Colon (tissue), 2 donors: ENCODE data around the gene POLG2.
"Not testable (repeated sequence)": the region's sequence is repeated elsewhere in the genome, so short reads cannot be mapped to it uniquely, and the experiment has no call there.

Experiments
- FAIRE-seq: peaks from 2 replicates; lab custom pipeline; 2012; peaks lifted over from hg19 to GRCh38; lab: Jason Lieb, UNC
- donor health status: control.
- donor health status: control.

Gene POLG2

GRCh38 chr17:64505340-64506200, 8.7 kb upstream of the POLG2 start:
- FAIRE-seq = no peak

DNA sequence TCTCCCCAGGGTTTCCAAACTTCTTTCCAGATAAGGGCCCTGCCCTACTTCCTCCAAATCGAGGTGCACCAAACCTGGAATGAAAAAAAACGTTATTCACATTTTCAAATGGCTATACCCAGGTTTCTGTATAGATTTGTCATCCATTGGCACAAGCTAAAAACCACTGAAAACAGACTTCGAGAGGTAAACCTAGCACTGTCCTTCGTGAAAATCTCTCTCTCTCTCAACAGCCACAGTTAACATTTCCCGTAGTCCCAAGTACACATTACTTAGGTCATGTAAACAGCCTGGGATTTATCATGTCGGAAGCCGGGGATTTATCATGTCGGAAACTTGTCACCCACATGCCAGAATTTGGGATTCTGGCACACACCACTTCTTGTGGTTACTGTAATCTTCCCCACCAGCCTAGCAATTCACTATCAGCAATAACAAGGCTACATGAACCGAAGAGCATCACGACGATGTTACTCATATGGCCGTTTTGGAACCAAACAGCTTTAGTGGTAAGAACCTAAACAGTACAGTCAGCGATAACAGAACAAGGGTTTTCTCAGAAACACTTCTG, 8.0 kb upstream of the POLG2 start:
- FAIRE-seq = no peak

- no peak for FAIRE-seq
Observed at GRCh38 chr17:64503821-64504768, 7.2 kb upstream of the POLG2 start.

DNA sequence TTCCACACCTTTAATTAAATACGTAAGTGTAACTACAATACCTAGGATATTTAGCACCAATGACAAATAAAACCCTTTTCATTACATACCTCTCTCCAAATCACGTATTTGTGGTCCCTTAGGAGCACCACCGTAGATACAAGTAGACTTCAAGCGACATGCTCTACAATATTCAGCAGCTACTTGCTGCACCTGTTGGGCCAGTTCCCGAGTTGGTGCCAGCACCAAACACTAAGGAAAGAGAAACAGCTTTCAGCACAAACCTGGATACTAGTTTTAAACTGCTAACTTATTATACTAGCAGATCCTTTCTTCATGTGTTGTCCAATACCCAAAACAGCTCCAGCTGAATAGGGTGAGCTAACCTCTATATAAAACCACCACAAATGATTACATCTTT, 6.5 kb upstream of the POLG2 start:
- FAIRE-seq = no peak

GRCh38 chr17:64502809-64503208, 6.0 kb upstream of the POLG2 start:
- FAIRE-seq = no peak

GRCh38 chr17:64502021-64502420, 5.2 kb upstream of the POLG2 start:
- FAIRE-seq = no peak

DNA sequence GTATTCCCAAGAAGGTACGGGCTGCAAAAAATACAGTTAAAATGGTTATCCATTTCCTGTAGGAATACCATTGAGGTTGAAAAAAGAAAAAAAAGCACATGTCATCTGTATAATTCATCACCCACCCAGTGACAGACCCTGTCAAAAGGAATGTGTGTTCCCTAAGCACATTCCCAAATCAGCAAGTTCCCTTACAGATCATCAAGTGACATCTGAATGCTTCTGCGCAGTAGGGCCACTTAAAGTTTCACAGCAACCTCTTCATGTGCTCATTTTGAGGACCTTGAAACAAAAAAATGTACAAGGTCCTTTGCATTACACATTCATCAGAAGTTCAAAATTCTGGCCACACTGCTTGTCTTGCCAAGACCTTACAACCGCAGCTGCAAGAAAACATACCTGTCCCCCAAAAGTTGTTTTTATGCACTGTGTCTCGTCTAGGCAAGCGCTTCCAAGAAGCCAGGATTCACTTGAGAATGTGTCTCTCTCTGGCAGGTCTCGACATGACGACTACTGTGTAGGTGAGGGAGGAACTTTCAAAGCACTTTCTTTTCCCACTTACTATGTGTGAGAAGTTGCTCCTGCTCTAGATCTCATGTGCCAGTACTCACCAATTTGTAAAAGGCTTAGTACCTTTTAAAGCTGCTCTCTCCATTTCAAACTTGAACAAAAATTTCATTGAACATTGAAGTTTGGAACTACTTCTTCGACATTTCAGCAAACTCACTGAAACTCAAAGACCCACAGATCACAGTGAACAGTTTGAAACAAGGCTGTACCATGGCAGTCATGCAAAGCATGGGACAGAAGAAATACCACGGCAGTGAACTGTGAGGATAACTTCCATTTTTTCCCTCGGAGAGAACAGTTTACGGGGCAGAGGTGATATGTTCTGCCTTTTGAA, 4.3 kb upstream of the POLG2 start:
- no peak for FAIRE-seq

GRCh38 chr17:64500487-64500859, 3.6 kb upstream of the POLG2 start:
- no peak for FAIRE-seq

GRCh38 chr17:64499805-64500486, 3.1 kb upstream of the POLG2 start:
- no peak for FAIRE-seq

GRCh38 chr17:64498308-64499203, 1.7 kb upstream of the POLG2 start:
- no peak for FAIRE-seq

DNA sequence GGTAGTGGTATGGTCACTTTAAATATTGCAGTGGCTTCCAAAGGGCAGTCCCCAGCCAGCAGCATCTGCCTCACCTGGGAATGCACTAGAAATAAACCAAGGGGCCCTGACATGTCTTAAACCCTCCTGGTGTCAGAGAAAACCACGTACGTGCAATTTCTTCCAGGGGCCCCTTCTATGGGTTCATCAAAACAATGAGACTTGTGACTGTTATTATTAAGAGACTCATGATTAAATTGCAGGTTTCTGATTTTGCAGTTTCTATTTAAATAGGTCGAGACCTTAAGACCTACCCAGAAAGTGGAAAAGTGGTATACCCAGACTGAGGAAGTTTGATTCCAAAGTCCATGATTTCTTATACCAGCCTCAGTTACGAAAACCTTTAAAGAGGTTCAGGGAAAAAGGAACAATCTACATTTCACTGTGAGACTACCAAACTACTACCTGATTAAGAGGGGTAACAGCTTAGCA, 746 bp upstream of the POLG2 start:
- FAIRE-seq = no peak

DNA sequence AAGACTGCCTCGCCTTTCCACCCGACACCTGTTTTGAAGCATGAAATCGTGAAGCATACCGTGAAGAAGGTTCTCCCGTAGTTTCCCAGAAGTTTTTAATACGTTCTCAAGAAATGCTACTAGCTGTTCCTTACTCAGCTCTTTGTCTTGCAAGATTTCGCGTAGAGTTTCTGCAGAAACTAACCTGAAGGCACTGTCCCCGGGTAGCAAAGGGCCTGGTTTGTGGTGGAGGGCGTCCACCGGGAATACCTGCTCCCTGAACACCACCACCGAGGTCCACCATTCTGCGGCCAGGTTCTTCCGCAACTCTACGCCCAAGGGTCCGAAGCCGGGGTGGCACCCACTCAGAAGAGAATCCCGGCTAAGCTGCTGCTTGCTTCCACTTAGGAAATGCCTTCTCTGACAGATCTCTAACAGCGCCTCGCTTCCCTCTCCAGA, 487 bp downstream of the POLG2 start:
- FAIRE-seq = no peak

- FAIRE-seq = not testable (repeated sequence)
Observed at GRCh38 chr17:64495300-64495699, 1.6 kb downstream of the POLG2 start.

- no peak for FAIRE-seq
Observed at GRCh38 chr17:64494121-64494520, 2.7 kb downstream of the POLG2 start.

DNA sequence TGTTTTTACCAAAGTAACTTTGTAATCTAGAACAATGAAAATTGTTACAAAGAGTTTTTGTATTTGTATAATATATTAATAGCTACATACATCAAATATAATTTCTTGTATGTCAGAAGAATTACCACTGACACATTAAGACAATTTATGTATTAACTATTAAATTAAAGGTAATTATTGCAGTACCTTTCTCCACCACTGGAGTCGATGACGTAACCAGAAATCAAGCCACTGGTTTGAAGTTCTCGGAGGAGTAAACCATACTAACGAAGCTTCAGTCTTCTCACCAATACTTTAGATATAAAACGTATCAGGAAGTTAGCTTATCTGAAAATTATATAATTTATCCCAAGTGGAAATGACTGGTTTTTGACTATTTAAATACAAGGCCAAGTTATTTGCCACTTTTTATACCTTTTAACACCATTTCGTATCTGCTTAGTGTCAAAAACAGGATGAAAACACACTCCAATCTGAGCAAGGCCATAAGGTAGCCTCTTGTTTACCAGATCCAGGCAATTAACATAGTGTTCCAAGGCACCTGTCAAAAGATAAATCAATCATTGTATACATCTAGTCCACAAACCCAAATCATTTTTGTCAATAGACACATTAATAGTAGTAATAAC, 4.3 kb downstream of the POLG2 start:
- no peak for FAIRE-seq

DNA sequence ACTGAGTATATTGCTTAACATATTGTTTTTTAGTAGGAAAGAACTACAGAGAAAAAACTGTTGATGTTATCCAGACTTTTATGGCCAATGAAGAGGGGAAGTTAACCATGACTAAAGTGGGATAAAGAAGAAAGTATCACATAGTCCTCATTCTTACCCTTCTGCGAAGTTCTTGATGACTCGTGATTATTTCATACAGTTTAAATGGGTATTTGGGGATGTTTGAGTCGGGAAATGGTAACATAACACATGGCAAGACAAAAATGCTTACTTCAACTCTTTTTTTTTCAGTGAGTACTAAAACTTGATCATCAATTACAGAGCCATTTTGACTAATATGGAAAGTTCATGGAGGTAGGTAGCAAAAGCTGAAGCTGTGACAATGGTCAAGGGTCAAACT, 4.9 kb downstream of the POLG2 start:
- FAIRE-seq = no peak

GRCh38 chr17:64491034-64491860, 5.6 kb downstream of the POLG2 start:
- no peak for FAIRE-seq

- no peak for FAIRE-seq
Observed at GRCh38 chr17:64488301-64488700, 8.6 kb downstream of the POLG2 start.
